ENCODE data around the gene CUEDC1. TPM values are rescaled to one million over a fixed set of nuclear protein-coding genes. Genes with fewer than 3 reads are reported as not detected.

CUEDC1 gene
- total RNA-seq, 4 donors from 2014 or later, result 17.1 to 25.7 (median 22.1) TPM

DNA sequence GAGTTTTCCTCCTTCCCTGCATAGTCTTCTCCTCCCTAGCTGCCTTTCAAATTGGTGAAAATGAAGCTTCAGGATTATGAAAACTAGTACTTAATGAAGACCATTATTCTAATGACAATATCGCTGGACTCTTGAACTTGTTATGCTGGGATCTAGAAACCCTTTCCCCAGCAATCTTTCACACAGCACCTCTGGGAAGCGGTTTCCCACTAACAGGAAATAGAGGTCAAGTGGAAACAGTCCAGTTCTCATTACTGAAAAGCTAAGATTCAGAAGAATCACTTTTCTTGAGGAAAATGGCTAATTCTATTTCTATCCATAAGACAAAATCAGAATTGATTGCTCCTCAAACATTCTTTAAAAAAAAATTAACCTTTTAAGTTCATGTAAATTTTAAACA is 34.8 kb upstream of the CUEDC1 start:
- no peak for DNase-seq (ENCODE audit: low spot score)
- TF ChIP-seq, protein P1, sequence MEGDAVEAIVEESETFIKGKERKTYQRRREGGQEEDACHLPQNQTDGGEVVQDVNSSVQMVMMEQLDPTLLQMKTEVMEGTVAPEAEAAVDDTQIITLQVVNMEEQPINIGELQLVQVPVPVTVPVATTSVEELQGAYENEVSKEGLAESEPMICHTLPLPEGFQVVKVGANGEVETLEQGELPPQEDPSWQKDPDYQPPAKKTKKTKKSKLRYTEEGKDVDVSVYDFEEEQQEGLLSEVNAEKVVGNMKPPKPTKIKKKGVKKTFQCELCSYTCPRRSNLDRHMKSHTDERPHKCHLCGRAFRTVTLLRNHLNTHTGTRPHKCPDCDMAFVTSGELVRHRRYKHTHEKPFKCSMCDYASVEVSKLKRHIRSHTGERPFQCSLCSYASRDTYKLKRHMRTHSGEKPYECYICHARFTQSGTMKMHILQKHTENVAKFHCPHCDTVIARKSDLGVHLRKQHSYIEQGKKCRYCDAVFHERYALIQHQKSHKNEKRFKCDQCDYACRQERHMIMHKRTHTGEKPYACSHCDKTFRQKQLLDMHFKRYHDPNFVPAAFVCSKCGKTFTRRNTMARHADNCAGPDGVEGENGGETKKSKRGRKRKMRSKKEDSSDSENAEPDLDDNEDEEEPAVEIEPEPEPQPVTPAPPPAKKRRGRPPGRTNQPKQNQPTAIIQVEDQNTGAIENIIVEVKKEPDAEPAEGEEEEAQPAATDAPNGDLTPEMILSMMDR (IDR thresholded peaks at IDR 0.05), result no peak
- ATAC-seq (ENCODE audit: low FRiP score), result no peak

DNA sequence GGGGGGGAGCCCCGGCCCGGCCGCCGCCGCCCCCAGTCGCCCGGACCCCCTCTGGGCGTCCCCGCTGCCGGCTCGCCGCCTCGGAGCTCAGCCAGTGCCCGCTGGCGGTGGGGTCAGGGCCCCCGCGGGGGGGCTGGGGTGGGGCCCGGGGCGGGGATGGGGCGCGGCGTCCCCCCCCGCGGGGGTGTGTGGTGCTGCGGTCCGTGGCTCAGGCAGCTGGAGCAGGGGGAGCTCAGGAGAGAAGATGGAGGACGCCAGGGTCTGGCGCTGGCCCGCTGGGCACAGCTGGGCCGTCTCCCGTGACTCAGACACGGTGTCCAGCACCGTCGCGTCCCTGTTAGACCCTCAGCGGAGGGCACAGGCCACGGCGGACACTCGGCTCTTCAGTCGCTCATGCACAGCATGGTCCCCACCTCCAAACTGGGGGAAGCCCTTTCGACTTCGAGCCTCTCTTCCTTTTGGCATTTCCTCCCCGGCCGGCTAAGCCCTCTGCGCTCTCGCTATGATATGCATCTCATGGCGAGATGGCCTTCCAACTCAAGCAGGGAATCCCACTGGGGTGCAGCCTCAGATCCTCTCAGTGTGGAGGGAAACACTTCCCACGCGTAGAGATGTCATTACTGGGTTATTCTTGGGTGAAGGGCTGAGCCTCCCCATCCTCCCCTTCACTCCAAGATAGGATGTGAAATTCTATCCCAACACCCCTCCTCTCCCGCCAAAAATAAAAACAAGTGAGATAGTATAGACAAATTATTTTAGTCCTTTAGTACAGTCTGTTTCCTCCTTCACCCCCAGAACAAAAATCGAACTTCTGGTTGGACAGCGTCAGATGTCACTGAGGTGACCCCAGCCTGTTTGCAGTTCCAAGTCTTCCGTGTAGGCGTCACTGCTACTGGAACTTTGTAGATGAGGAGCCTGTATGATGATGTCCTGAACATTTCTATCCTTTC is 33.4 kb upstream of the CUEDC1 start:
- no peak for DNase-seq (ENCODE audit: low spot score)
- ATAC-seq (ENCODE audit: low FRiP score), result peak; percentile 64
- TF ChIP-seq, protein P1 (IDR thresholded peaks at IDR 0.05), result no peak

DNA sequence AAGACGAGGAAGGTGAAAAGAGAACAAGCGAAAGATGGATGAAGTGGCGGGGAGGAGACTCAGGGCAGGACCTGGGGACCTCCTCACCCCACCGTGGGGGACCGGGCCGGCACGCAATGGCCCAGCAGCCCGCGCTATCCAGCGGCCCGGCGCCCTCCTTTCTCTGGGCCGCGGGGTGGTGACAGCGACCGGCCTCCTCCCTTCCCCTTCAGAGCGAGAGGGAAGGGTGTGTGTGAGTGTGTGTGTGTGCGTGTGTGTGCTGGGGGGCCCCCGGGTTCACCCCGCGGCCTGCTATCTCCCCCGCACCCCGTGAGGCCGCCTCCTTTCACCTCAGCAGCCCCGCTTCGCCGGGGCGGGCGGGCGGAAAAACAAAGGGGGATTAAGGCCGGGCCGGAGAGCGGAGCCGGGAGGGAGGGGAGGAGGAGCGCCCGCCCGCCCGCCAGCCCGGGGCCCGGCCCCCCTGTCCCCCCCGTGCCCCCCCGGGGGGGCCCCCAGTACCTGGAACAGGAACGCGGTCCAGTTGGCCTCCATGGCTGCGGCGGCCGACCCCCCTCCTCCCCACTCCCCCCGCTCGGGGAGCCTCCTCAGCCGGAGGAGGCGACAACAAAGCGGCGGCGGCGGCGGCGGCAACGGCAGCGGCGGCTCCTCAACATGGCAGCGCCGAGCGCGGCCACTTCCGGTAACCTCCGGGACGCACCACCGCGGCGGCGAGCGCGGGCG is 32.5 kb upstream of the CUEDC1 start, which contains the start of gene VEZF1:
Gene VEZF1, minus strand, starts transcription at position 674 of the 720 bp plus-strand sequence. Its CDS starts 143 bp downstream, at position 531.
- ATAC-seq (ENCODE audit: low FRiP score), result peak; percentile 54
- no peak for DNase-seq (ENCODE audit: low spot score)

DNA sequence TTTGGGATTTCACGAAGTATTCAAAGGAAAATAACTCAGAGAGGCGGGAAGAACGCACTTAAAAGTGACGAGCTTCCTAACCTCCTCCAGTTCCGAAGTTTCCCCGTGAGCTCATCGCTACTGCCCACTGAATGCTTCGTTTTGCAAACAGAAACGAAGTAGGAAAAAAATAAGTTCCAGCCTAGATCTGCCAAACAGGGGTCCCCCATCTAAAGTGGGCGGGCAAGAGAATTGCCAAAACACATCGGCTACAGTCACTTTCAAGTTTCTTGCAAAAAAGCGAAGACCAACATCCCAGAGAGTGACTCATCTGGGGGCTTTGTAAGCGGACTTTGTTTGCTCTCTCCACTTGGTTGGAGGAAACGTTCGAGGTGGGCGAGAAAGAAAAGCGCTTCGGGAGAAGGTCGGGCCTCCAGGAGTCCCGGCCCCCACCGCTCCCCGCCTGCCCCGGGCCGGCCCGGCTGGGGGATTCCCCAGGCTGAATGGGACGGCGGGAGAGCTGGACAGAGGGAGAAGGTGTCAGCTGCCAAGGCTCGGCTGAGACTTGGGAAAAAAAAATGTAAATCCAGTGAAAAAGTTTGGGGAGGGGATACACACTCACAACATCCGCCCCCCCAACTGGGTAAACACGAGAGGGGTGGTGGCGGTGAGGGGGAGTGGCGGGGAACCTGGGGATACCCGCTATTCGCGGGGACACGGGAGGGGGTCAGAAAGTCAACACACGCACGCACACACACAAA is 31.8 kb upstream of the CUEDC1 start:
- peak; percentile 51 for ATAC-seq (ENCODE audit: low FRiP score)
- TF ChIP-seq, protein P1 (IDR thresholded peaks at IDR 0.05), result no peak
- no peak for DNase-seq (ENCODE audit: low spot score)

More for the DNA sequence above, 32.5 kb upstream of the CUEDC1 start, which contains the start of gene VEZF1:
- TF ChIP-seq, protein P1 (IDR thresholded peaks at IDR 0.05), result no peak

DNA sequence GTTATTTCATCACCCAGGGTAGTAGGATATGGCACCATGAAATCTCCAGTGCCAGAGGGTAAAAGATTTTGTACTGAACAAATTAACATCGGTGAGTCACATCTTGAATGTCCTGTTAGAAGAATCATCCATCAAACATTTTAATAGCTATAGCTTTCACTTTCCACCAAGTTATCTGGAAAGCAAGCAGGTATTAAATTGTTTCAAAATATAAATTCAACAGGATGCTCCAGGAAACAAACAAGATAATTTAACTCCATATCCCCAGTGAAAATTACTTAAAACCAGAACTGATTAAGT is 30.4 kb upstream of the CUEDC1 start:
- ATAC-seq (ENCODE audit: low FRiP score), result no peak

More for the DNA sequence above, 30.4 kb upstream of the CUEDC1 start:
- TF ChIP-seq, protein P1 (IDR thresholded peaks at IDR 0.05), result no peak
- DNase-seq (ENCODE audit: low spot score), result no peak

Data from omental fat pad (tissue), 4 donors.